Islet precursor cell (in vitro differentiated cells): ENCODE data around the gene TTC6.

Source experiments
- DNase-seq: peaks from one replicate; pipeline ENCODE4 v3.0.0-alpha.2; 2018

Gene TTC6

DNA sequence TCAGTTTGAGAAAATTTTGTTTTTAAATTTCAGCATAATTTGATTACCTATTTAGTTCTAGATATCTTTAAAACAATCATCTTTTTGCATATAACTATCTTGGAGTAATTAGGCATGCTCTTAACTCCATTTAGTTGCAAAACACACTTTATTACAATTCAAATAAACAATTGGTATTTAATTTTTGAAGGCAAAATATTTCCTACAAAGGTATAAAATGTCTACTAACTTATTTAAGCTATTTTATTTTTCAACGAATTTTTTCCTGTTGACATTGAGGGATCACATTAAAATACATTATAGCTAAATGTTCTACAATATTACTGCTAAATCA lies 8.7 kb upstream of the TTC6 start:
- DNase-seq, result no peak

DNA sequence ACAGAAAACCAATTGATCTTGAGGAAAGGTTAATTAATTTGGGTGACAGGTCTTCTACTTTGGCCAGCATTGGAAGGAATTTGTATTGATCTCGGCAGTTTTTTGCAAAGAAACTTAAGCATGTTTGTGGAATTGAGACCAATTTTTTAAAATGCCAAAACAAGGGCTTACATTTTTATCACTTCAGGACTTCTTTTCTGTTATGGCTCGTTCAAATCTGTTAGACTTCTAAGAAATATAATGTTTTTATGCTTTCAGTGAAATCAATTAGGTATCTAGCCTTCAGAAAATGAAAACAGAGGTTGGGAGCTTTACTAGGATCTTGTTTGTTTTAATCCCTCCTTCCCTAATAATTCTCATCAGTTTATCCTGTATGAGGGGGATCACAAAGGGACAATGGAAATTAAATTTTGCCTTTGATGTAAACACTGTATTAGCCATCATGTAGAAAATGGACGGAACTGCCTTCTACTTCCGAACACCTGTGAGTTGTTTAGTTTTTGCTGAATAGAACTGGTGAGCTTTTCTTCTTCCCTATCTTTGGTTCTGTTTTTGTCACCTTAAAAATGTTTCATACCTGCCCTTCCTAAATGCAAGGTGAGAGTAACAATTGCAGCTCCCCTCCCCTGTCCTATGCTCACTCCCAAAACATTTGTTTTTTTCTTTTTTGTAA lies 8.2 kb upstream of the TTC6 start:
- DNase-seq, result no peak

DNA sequence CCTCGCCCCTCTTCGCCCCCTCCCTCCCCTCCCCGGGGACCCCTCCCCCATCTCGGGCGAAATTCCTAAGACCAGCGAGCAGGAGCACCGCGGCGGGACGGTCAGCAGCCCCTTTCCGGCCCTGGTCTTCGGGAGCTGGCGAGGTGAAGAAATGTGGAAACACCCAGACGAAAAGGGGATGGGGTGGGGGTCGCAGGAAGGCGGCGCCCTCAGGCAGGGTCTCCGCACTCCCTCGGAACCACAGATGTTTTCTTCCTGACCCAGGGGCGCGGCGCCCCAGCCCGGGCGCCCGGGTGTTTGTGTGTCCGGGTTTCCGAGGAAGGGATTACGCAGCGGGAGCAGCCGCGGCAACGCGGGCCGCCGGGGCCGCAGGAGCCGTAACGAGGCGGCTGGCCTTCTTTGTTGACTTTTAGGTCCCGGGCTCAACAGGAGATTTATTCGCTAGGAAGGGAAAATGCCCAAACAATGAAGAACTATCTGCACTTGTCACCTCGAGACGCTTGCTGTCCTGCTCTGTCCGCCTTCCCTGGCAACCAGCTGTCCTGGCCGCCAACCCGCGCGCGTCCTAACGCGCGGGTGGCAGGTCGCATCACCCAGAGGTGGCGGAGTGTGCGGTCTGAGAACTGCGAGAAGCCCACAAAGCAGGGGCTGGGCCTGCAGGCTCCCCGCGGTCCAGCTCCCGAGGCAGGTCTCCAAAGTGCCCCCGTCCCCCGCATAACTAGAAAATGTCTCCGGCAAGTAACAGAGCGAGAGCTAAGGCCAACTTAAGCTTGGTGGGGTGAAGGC lies 7.4 kb upstream of the TTC6 start:
- no peak for DNase-seq

DNA sequence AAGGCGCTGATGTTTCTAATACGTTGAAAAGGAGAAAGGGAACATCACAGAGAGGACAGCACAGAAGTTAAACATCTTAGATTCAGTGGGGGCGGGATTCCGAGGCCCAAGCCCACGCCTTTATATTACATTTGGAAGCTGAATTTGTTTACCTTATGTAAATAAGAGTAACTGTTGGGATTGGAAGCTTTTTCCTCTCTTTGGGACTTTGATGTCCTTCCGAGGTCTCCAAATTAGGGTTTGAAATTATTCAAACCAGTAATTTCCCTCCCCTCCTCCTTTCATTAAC lies 6.8 kb upstream of the TTC6 start:
- DNase-seq, result no peak

DNA sequence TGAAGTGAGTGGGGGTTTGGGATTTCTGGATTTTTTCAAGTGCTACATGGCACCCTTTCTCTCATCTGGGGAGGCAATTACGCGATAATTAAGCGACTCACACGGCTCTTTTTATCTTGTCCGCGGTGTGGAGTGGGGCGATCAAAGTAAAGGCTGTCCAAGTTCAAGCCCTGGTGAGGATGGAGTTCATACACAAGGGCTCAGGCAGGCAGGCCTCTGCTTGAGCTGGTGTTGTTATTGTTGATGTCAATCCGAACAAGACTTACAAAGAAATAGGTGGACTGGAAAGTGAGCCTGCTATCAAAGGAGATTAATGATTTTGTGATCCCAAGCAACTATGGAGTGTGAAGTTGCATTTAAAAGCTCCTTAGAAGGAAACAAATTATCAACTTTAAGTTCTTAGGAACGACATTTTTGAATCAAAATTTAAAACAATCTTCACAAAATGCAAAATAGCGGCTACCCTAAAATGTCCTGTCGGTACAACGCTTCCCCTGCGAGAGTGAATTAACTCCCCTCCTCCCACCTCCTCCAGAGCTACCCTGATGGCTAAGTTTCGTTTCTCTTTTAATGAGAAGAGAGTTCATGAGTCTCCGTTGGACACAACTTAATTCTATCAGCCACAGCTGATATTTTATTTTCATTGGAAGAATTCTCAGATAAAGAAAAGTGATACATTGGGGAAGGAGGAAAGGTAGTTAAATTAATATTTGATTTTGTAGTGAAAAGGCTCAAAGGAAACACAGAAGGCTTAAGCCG lies 6.3 kb upstream of the TTC6 start:
- no peak for DNase-seq

DNA sequence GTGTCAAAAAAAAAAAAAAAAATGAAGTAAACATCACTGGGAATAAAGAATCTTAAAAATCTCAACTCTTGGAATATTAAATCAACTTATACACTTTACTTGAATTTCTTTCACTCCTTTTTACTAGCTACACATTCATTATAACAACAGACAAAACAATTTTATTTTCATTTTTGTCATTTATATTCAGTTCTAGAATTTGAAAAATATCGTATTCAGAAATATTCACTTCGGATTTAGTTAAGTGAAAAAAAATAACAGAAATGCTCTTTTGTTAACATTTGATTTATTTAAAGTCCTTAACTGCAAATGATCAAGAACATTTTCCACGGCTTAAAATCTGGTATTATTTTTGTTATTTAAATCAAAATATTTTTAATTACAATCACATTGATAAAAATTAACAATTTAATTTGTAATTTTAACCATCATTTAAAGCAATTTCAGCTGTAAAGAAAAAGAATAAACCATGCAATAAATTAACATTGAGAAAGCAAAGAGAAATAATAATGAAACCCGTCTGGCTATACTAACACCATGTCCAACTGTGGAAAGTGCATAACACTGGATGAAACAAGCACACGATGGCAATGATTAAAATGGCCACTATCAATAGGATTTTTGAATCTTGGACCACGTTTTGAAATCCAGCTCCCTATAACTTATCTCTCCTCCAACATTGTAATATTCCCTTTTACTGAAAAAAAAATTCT lies 5.6 kb upstream of the TTC6 start:
- no peak for DNase-seq

DNA sequence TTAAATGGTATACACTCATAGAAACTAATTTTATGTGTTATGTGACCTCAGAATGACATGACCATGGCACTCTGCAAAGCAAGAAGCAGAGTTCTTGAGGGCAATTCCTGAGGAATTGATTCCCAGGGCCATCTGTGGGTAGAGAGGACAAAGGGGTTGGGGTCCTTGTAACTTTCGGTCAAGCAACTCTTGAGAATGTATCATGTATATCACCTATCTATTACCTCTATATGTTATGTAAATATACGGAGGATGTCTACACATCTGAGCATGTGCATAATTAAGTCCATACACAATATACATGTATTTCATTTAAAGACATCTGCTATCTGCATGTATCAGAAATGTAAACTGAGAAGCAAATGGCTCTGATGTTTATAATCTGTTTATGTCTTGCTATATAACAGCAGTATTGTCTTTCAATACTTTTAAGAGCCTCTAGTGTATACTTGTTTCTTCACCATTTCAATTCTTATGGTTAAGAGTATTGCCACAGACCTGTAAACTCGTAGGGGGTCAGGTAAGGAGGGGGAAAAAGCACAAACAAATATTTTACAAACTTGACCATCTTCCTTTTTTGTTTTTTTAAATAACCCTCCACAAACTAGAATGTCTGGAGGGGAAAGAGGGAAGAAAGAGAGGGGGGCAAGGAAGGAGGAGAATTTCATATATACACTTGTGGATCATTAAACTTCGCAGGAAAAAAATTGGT lies 4.8 kb upstream of the TTC6 start:
- DNase-seq, result no peak

DNA sequence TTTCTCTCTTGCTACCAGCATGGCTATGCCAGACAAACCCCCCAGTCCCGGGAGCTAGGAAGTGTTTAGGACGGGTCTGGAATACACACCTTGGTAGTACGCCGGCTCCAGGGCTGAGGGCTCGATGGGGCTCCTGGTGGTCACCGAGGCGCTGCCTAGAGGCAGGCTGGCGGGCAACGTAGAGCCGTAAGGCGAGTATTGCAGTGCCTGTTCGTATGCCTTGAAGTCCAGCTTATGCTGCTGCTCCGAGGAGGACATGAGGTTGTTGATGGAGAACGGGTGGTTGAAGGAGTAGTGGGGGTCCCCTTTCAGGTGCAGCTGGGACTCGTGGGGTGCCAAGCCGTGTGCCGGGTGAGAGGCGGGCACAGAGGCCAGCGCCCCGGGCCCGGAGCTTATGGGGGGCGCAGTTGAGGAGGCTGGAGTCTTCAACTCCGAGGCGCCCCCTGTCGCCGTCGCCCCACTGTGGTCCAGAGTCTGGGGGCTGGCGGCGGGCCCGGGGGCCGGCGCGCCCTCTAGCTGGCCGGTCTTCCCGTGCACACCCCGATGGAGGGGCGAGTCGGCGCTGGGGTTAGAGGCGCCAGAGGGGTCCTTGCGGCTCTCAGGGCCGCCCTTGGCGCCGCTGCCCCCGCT lies 4.0 kb upstream of the TTC6 start:
- peak; percentile 75 for DNase-seq

DNA sequence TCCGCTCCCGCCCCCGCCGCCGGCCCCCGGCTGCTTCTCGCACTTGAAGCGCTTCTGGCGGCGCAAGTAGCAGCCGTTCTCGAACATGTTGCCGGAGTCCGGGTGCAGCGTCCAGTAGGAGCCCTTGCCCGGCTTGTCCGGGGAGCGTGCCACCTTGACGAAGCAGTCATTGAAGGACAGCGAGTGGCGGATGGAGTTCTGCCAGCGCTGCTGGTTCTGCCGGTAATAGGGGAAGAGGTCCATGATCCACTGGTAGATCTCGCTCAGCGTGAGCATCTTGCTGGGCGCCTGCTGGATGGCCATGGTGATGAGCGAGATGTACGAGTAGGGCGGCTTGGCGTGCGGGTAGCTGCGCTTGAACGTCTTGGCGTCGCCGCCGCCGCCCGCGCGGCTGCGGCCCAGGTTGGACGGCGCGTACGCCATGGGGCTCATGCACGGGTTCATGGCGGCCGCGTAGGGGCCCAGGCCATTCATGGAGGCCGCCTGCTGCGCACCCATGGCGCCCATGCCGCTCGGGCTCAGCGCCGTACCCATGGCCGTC lies 3.4 kb upstream of the TTC6 start:
- no peak for DNase-seq

DNA sequence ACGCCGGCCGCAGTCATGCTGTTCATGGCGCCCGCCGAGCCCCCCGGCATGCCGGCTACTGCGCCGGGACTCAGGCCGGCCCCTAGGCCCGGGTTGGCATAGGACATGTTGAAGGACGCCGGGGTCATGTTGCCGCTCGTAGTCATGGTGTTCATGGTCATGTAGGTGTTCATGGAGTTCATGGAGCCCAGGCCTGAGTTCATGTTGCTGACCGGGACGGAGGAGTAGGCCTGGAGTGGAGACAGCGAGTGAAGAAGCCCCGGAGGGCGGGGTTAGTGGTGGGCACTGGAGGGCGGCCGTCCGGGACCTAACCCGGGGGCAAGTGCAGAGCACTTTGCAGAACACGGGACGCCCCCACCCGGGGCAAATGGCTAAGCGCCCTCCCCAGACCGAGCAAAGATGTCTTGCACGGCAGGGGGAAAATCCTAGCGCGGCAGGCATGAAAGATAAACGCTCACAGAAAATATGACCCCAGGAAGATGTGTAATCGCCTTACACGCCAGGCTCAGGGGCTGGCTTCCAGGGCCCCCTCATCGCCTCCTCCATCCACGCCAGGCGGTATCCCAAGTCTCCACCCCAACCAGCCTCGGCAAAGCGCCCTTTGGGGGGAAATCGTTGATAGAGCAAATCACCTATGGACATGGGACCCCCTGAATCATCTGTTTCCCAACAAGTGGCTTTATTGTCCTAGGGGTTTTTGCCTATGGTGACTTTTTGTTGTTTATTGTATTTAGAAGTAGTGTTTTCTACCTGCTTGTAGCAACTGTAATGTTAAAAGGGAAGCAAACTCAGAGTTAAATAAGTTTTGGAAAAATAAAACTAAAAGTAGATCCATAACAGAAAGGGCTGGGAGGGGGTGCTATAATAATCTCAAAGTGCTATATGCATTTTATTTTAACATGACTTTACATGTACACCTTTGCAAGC lies 2.7 kb upstream of the TTC6 start:
- DNase-seq, result no peak

DNA sequence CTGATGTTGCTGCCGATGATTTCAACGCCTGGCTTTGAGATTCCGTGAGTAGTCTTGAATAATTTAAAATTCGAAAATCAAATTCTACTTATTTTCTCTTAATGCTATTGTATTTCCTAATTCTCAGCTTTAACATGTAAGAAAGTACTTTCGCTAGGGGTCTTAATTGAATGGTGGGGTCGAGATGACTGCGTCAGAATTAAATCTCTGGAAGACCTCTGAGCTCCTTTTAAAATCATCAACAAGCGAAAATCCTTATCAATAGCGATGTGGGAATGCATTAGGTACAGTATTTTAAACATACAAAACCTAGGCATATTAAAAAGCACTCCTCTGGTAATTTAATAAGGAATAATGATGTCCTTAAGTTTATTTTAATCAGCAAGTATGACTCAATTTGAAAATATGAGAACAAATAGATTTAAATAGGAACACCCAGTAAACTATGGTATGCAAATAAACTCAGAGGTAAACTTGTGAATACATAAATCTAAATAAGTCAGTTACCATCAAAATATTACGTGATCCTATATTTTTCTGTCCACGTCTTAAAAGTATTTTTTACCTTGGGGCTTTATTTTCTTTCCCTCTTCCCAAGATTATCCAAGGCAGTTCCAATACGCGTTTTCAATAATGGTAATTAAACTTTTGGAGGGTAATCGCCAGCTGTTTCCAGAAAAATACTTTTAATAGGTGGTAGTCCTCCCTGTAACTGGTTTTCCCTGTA lies 1.8 kb upstream of the TTC6 start:
- no peak for DNase-seq

DNA sequence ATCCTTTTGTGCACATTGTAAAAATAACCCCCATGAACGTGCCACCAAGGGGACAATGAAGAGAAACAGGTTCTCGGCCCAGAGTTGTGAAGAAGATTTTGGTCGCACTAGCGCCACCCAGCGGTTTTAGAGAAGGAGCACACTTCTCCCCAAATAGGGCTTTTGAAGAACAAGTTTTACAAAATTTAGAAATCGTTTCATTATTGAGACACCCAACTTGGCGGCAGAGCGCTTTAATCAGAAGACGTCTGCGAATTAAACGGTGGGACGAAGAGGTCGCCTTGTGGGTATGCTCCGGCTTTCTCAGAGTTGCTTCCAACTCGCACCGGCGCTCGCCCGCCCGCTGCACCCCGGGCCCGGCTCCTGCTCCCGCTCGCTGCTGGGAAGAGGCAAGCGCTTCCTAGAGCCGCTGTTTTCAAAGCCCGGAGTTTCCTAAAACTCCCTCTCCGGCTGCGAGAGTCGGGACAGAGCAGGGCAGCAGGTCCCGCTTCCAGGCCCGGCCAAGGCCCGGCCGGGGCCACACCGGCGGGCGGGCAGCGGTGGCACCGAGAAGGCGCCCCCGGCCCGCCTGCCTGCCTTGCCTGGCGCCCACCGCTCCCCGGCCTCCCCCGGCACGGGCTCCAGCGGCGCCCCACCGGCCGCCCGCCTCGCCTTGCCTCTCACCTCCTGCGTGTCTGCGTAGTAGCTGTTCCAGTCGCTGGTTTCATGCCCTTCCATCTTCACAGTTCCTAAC lies 1.0 kb upstream of the TTC6 start:
- peak; percentile 77 for DNase-seq

DNA sequence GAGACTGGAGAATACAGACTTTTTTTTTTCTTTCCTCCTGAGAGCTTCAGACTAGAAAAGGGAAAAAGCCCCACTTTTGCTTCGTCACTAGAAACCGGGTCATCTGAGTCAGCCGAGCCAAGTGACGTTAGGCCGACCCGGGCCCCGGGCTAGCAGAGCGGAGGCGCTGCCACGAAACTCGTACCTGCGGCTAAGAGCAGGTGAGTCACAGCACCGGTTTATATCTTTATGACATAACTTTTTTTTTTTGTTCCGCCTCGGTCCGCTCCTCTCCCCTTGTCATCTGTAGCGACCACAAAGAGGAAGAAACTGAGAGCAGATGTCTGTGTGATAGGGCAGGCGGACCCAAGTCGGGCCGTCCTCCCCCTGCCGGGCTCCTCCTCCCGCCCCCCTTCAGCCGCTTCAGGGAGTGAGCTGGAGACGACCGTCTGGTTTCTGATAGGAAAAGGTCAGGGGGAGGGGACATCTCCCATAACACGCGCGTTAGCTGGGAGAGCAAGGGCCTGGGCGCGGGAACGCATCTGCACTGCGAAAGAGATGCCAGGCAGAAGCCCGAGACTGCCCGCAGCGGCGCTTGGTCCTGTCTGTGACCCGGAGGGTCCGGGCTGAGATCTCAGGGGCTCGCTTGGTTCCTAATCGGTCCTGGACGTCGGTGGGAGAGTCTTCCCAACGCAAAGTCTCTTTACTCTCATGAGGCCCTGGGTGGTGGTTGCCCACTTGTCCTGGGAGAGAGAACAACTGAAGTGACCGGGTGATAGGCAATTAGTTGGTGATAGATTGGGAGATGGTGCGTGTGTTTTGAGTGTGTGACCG lies 586 bp downstream of the TTC6 start:
- DNase-seq, result peak; percentile 86

DNA sequence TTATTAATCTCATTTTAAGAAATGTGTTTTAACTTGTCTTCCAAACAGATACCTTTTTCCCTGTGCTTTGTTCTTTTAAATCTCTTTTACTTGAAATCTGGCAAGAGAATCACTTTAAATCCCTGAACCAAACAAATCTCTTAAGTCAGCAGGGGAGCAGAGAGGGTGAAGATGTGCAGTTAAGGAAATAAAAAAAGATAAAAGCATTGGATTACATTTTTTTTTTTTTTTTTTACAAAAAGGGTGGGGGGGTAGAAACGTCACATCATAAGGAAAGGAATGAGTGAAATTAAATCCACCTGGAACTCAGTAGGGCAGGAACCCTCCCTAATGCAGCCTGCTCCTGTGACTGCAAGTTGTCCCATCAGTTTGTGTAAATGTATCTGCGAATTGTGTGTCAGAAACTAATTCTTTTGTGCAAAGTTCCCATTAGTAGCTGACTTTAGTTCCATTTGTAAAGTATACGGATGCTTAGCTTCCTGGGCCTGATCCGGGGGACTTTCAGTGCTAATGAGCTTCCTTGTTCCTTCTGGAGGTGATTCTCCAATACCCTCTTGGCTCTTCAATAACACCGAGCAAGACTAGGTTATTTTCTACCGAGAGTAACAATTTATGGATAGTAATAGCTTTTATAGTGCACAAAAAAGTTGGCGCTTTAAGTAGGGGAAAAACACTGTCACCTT lies 1.5 kb downstream of the TTC6 start:
- no peak for DNase-seq

DNA sequence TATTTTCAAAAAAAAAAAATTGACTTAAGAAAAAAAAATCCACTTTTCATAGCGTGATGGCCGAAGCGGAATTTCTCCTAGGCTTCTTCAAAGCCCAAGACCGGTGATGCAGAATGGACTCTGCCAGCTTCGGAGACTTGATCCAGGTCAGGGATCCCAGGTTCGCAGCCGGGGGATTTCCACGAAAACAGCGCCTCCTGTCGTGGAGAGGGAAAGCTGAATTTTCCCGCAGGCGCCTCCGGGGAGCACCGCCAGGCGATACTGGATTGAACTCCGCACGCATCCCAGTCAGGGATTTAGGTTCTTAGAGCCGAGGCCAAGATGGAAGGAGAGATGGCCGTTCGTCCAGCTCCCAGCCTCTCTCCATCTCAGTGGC lies 2.1 kb downstream of the TTC6 start:
- DNase-seq, result peak; percentile 70

DNA sequence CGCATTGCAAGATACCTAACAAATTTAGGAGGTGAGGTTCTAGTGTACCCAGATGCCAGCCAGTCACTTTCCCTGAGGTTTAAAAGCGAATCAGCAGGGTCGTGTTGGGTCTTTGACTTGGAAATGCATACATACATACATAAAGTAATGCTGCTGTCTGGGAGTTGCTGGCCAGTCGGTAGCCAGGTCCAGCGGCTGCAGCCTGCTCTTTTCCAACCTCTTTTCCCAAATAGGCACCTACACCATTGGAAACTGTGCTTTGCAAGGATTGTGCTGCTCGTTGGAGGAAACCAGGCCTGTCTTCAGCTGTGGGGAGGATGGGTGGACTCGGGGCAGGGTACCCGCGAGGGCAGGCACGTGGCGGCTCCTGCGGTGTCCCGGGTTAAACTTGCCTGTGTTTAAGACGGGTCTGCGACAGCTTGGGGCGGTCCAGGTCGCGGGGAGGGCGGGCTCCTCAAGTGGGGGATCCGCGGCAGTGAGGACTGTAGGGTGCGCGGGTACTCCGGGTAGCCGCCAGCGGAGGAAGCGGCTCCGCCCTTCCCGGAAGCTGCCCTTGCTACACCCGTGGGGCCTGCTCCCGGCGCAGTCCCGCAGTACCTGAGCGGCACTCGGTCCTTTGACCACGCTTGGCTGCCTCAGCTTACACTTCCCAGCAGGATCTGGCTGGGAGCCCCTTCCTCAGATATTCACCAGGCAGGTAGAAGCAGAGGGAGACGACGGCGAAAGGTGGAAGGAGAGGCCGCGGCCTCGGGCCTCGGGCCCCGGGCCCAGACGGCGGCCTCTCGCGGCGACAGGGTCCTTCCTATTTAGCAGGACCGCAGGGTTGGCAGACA lies 2.7 kb downstream of the TTC6 start:
- no peak for DNase-seq
